NB4 (cell line): ENCODE measurements around the gene CHDH.

Experiments used
- POLR2A ChIP-seq: IDR thresholded peaks from 2 replicates; pipeline ENCODE4 v1.6.1; 2011; ENCODE audit warnings: mild to moderate bottlenecking; ENCODE audit not compliant: insufficient read length; ENCODE audit errors: extremely low read depth
- TF ChIP-seq, protein P1 (sequence below): IDR thresholded peaks from one replicate; pipeline ENCODE4 v1.5.1; 2012; ENCODE audit warnings: low read depth, low read length

DNA sequence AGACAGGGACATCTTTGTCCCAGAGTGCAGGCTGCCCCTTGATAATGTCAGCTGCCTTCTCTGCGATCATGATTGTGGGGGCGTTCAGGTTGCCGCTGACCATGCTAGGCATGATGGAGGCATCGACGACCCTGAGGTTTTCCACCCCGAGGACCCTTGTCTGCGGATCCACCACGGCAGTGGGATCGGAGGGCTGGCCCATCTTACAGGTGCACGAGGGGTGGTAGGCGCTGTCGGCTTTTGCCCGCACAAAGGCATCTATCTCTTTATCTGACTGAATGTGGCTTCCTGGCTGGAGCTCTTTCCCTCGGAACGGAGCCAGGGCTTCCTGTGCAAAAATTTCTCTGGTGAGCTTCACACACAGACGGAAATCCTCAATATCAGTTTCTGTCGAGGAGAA is 28.4 kb downstream of the CHDH start:
- TF ChIP-seq, protein P1, sequence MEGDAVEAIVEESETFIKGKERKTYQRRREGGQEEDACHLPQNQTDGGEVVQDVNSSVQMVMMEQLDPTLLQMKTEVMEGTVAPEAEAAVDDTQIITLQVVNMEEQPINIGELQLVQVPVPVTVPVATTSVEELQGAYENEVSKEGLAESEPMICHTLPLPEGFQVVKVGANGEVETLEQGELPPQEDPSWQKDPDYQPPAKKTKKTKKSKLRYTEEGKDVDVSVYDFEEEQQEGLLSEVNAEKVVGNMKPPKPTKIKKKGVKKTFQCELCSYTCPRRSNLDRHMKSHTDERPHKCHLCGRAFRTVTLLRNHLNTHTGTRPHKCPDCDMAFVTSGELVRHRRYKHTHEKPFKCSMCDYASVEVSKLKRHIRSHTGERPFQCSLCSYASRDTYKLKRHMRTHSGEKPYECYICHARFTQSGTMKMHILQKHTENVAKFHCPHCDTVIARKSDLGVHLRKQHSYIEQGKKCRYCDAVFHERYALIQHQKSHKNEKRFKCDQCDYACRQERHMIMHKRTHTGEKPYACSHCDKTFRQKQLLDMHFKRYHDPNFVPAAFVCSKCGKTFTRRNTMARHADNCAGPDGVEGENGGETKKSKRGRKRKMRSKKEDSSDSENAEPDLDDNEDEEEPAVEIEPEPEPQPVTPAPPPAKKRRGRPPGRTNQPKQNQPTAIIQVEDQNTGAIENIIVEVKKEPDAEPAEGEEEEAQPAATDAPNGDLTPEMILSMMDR = no peak
- no peak for TF ChIP-seq POLR2A
